Right renal pelvis (tissue), 4 donors: ENCODE results near the gene ITGA4. TPM values are rescaled to one million over a fixed set of nuclear protein-coding genes. Genes with fewer than 3 reads are reported as not detected.

Experiments
- DNase-seq, 4 donors: peaks; one replicate each; pipeline ENCODE4 v3.0.0-alpha.2; 2013; ENCODE audit warnings: low read depth in 4 of 4, low spot score in 3 of 4, missing footprints in 1 of 4
- polyA plus RNA-seq, 4 donors: library from polyadenylated mRNA; unstranded; fragments of 120-200 nt; gene quantifications; one replicate each; pipeline ENCODE4 v1.2.1, GENCODE V29; 2013; ENCODE audit not compliant: insufficient read length in 4 of 4

Gene ITGA4
- polyA plus RNA-seq, 4 donors, result 25.6 to 37.6 (median 33.7) TPM

- no peak for DNase-seq
Measured at GRCh38 chr2:181570059-181570458, 112.9 kb downstream of the ITGA4 start.

- DNase-seq, result no peak
Measured at GRCh38 chr2:181570833-181571661, 113.9 kb downstream of the ITGA4 start.

GRCh38 chr2:181573140-181573736 is 116.1 kb downstream of the ITGA4 start:
- no peak for DNase-seq

- DNase-seq, result no peak
Measured at GRCh38 chr2:181574321-181574720, 117.1 kb downstream of the ITGA4 start.

GRCh38 chr2:181575024-181575649 is 118.0 kb downstream of the ITGA4 start:
- DNase-seq, result no peak

GRCh38 chr2:181575650-181576025 is 118.5 kb downstream of the ITGA4 start:
- no peak for DNase-seq

- no peak for DNase-seq
Measured at GRCh38 chr2:181576431-181576830, 119.2 kb downstream of the ITGA4 start.

GRCh38 chr2:181578829-181579228 is 121.6 kb downstream of the ITGA4 start:
- no peak for DNase-seq

GRCh38 chr2:181581534-181581933 is 124.3 kb downstream of the ITGA4 start:
- DNase-seq, result no peak

GRCh38 chr2:181585732-181586131 is 128.5 kb downstream of the ITGA4 start:
- DNase-seq, result no peak

Other genes starting within 250 kb of the ITGA4 start
- 10 to 100 TPM; 14.3 to 19.4 (median 16.4) TPM for gene CERKL, start 199.7 kb downstream of the ITGA4 start, polyA plus RNA-seq
- not detected for gene NEUROD1, start 223.1 kb downstream of the ITGA4 start, polyA plus RNA-seq